Measurements from ENCODE around the gene PHACTR3. TPM values are rescaled to one million over a fixed set of nuclear protein-coding genes. Genes with fewer than 3 reads are reported as not detected.

The PHACTR3 gene
- total RNA-seq, 1 donor from 2014 or later, result 1.4 TPM

- DNase-seq (ENCODE audit: low spot score), result no peak
- Histone ChIP-seq H3K4me2 (no peak overlapping the region), H3K4me1 (no peaks in the 10 kb centered on the region), H3K27me3 (no peaks in the 10 kb centered on the region), H3K27ac (no peak overlapping the region), H3K79me2 (ENCODE audit: low read depth) (no peaks in the 10 kb centered on the region), H3K9ac (no peak overlapping the region), H3K4me3 (no peak overlapping the region), H2AFZ (replicated peaks) (no peak overlapping the region), H3K36me3 (no peaks in the 10 kb centered on the region), H3F3A (ENCODE audit: low read depth) (no peaks in the 10 kb centered on the region), H3K9me3 (ENCODE audit: low read depth) (no peaks in the 10 kb centered on the region), H4K20me1 (ENCODE audit: low read depth) (no peaks in the 10 kb centered on the region)
- H3K9me3 Mint-ChIP-seq, result no peaks in the 10 kb centered on the region
- TF ChIP-seq EZH2phosphoT487 (IDR thresholded peaks at IDR 0.05) (no peak), EZH2 (IDR thresholded peaks at IDR 0.05) (no peak), CTCF (IDR thresholded peaks at IDR 0.05) (no peak)
- peaks cover 17% of the 10 kb centered on the region for H3K27me3 Mint-ChIP-seq (ENCODE audit: insufficient read depth, low read depth)
- no peaks in the 10 kb centered on the region for H3K4me1 Mint-ChIP-seq
- H3K36me3 Mint-ChIP-seq, result no peaks in the 10 kb centered on the region
- H3K4me3 Mint-ChIP-seq, result no peak overlapping the region
- no peak overlapping the region for H3K27ac Mint-ChIP-seq
These were observed 132.0 kb downstream of the PHACTR3 start for GRCh38 chr20:59736366-59736765.

GRCh38 chr20:59737073-59737666, 132.8 kb downstream of the PHACTR3 start:
- Histone ChIP-seq H3K27ac (no peak overlapping the region), H3K9ac (no peak overlapping the region), H3K4me1 (no peaks in the 10 kb centered on the region), H3K4me2 (no peak overlapping the region), H3K27me3 (no peaks in the 10 kb centered on the region), H2AFZ (replicated peaks) (no peak overlapping the region), H3F3A (ENCODE audit: low read depth) (no peaks in the 10 kb centered on the region), H4K20me1 (ENCODE audit: low read depth) (no peaks in the 10 kb centered on the region), H3K9me3 (ENCODE audit: low read depth) (no peaks in the 10 kb centered on the region), H3K36me3 (no peaks in the 10 kb centered on the region), H3K79me2 (ENCODE audit: low read depth) (no peaks in the 10 kb centered on the region), H3K4me3 (no peak overlapping the region)
- H3K9me3 Mint-ChIP-seq, result no peaks in the 10 kb centered on the region
- H3K4me3 Mint-ChIP-seq, result no peak overlapping the region
- no peaks in the 10 kb centered on the region for H3K36me3 Mint-ChIP-seq
- H3K27me3 Mint-ChIP-seq (ENCODE audit: insufficient read depth, low read depth), result peaks cover 18% of the 10 kb centered on the region
- H3K27ac Mint-ChIP-seq, result no peak overlapping the region
- H3K4me1 Mint-ChIP-seq, result no peaks in the 10 kb centered on the region
- DNase-seq (ENCODE audit: low spot score), result no peak
- no peak for TF ChIP-seq CTCF (IDR thresholded peaks at IDR 0.05)
- TF ChIP-seq EZH2 (IDR thresholded peaks at IDR 0.05), result no peak
- no peak for TF ChIP-seq EZH2phosphoT487 (IDR thresholded peaks at IDR 0.05)

GRCh38 chr20:59737816-59738215, 133.5 kb downstream of the PHACTR3 start:
- Histone ChIP-seq H3K27ac (no peak overlapping the region), H3K79me2 (ENCODE audit: low read depth) (no peaks in the 10 kb centered on the region), H3K9ac (no peak overlapping the region), H3K9me3 (ENCODE audit: low read depth) (no peaks in the 10 kb centered on the region), H3K4me3 (no peak overlapping the region), H3K4me1 (no peaks in the 10 kb centered on the region), H2AFZ (replicated peaks) (no peak overlapping the region), H3K27me3 (no peaks in the 10 kb centered on the region), H3K4me2 (no peak overlapping the region), H4K20me1 (ENCODE audit: low read depth) (no peaks in the 10 kb centered on the region), H3K36me3 (no peaks in the 10 kb centered on the region), H3F3A (ENCODE audit: low read depth) (no peaks in the 10 kb centered on the region)
- Mint-ChIP-seq H3K4me1 (no peaks in the 10 kb centered on the region), H3K36me3 (no peaks in the 10 kb centered on the region), H3K9me3 (no peaks in the 10 kb centered on the region), H3K4me3 (no peak overlapping the region), H3K27ac (no peak overlapping the region), H3K27me3 (ENCODE audit: insufficient read depth, low read depth) (peaks cover 22% of the 10 kb centered on the region)
- no peak for DNase-seq (ENCODE audit: low spot score)
- TF ChIP-seq EZH2phosphoT487 (IDR thresholded peaks at IDR 0.05) (no peak), EZH2 (IDR thresholded peaks at IDR 0.05) (no peak), CTCF (IDR thresholded peaks at IDR 0.05) (no peak)

Measured in neural progenitor cell (in vitro differentiated cells).